Measurements from ENCODE around the gene GAA. TPM values are rescaled to one million over a fixed set of nuclear protein-coding genes. Genes with fewer than 3 reads are reported as not detected.

Gene GAA
- total RNA-seq, 1 donor, result 75.1 TPM

DNA sequence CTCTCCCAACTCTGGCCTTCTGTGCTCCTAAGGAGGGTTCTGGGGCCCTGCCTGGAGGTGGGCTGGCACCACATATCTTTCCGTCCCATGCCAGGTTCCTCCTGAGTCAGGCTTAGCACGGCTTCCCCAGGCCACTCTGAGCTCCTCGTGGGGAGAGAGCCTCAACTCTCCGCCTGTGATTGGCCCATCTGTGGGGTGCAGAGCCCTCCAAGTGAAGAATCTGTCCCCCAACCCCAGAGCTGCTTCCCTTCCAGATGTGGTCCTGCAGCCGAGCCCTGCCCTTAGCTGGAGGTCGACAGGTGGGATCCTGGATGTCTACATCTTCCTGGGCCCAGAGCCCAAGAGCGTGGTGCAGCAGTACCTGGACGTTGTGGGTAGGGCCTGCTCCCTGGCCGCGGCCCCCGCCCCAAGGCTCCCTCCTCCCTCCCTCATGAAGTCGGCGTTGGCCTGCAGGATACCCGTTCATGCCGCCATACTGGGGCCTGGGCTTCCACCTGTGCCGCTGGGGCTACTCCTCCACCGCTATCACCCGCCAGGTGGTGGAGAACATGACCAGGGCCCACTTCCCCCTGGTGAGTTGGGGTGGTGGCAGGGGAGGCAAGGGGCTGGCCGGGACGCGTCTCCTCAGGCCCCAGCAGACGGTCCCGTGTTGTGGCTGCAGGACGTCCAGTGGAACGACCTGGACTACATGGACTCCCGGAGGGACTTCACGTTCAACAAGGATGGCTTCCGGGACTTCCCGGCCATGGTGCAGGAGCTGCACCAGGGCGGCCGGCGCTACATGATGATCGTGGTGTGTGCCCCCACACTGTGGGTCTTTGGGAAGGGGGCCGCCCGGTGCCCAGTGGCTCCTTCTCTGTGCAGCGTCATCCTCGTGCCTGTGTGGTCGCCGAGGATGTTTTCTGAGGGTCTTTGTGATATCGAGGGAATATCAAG lies 6.9 kb downstream of the GAA start:
- no peak for TF ChIP-seq CTCF (IDR thresholded peaks at IDR 0.05; ENCODE audit: insufficient read depth, low read length)
- no peak for DNase-seq (ENCODE audit: low read depth)
- no peak overlapping the region for H3K4me3 ChIP-seq (ENCODE audit: low read depth, low read length)

DNA sequence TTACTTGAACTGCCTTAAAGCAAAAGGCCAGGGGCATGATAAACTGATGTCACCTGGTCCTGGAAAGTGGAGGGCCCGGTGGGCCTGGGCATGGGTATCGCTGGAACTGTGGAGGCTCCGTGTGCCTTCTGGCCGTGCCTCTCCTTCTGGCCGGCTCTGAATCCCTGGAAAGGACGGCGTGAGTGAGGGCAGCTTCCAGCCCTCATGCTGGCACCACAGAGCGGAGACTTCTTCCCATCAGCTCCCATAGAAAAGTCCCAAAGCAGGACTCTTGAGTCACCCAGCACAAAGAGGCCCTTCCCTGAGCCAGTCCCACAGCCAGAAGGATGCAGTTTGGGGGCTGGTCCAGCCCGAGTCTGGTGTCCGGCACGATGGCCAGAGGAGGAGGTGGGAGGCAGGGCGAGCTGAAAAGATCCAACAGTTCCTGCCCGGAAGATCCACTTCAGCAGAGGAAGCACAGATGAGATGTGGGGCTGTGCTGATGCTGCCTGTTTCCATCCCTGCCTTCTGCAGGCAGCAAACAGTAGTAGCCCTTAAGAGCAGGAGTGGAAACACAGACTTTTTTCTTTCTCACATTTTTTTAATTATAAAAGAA lies 7.8 kb downstream of the GAA start:
- H3K4me3 ChIP-seq (ENCODE audit: low read depth, low read length), result no peak overlapping the region
- no peak for DNase-seq (ENCODE audit: low read depth)
- no peak for TF ChIP-seq CTCF (IDR thresholded peaks at IDR 0.05; ENCODE audit: insufficient read depth, low read length)

DNA sequence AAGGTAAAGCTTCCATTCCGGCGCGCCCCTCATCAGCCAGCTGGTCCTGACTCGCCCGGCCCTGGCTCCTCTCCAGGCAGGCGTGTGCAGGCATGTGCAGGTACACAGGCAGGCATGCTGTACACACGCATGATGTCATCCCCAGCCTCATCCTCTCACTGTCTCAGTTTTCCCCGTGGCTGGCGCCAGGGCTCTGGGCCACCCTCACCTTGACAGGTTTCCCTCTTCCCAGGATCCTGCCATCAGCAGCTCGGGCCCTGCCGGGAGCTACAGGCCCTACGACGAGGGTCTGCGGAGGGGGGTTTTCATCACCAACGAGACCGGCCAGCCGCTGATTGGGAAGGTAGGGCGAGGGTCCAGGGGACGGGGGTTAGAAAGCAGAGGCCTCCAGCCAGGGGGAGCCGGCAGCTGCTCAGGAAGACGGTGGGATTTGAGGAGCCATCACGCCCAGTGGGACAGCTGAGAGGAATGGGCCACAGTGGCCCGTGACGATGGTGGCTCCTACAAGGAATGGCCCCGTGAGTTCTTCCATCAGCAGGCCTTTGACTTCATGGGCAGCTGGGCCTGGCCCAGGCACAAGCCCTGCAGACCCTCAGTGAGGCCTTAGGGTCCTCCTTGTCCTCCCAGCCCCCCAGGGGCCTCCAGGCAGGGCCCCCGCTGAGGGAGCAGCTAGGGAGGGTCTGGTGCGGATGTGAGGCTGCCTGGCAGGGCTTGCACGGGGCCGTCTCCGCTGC lies 8.5 kb downstream of the GAA start:
- TF ChIP-seq CTCF (IDR thresholded peaks at IDR 0.05; ENCODE audit: insufficient read depth, low read length), result no peak
- H3K4me3 ChIP-seq (ENCODE audit: low read depth, low read length), result no peak overlapping the region
- no peak for DNase-seq (ENCODE audit: low read depth)

DNA sequence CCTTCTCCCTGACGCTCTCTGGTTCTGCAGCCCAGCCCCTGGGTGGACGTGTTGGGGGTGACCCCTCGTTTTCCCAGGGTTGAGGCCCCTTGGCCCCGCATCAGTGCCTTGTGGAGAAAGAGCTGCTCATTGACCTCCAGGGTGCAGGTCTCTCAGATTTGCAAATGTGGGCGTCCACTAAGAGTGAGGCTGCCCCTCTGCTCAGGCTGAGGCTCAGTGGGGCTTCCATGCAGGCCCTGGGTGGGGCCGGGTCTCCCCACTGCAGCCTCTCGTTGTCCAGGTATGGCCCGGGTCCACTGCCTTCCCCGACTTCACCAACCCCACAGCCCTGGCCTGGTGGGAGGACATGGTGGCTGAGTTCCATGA lies 9.0 kb downstream of the GAA start:
- H3K4me3 ChIP-seq (ENCODE audit: low read depth, low read length), result no peak overlapping the region
- DNase-seq (ENCODE audit: low read depth), result no peak
- TF ChIP-seq CTCF (IDR thresholded peaks at IDR 0.05; ENCODE audit: insufficient read depth, low read length), result no peak

DNA sequence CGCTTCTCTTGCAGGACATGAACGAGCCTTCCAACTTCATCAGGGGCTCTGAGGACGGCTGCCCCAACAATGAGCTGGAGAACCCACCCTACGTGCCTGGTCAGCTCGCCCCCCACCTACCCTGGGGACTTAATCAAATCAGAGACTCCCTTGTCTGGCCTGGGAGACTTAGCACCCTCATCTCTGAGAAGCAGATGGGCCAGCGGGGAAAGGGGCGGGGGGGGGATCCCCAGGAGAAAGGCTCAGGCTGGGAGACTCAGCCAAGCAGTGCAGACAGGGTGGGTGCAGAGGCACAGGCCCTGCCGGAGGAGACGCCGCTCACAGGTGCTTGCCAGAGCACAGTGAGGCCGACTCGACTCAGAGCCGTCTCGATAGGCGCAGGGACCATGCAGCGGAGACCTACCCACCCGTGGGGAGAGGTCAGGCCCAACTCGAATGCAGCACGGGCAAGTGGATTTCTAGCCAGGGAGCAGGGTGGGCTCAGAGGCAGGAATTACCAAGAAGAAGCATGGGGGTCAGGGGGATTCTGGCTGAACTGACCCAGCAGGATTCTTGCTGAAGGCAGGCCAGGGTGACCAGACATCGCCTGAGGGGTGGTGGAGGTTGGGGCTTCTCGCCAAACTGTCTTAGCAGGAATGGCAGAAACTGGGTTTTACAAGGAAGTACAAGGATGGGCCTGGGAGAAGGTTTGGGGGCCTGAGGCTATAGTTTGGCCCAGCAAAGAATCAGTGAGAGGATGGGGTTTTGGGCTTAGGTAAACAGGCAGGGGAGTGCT lies 9.7 kb downstream of the GAA start:
- no peak for DNase-seq (ENCODE audit: low read depth)
- no peak for TF ChIP-seq CTCF (IDR thresholded peaks at IDR 0.05; ENCODE audit: insufficient read depth, low read length)
- H3K4me3 ChIP-seq (ENCODE audit: low read depth, low read length), result no peak overlapping the region
